ENCODE data around the gene ECE2.

DNA sequence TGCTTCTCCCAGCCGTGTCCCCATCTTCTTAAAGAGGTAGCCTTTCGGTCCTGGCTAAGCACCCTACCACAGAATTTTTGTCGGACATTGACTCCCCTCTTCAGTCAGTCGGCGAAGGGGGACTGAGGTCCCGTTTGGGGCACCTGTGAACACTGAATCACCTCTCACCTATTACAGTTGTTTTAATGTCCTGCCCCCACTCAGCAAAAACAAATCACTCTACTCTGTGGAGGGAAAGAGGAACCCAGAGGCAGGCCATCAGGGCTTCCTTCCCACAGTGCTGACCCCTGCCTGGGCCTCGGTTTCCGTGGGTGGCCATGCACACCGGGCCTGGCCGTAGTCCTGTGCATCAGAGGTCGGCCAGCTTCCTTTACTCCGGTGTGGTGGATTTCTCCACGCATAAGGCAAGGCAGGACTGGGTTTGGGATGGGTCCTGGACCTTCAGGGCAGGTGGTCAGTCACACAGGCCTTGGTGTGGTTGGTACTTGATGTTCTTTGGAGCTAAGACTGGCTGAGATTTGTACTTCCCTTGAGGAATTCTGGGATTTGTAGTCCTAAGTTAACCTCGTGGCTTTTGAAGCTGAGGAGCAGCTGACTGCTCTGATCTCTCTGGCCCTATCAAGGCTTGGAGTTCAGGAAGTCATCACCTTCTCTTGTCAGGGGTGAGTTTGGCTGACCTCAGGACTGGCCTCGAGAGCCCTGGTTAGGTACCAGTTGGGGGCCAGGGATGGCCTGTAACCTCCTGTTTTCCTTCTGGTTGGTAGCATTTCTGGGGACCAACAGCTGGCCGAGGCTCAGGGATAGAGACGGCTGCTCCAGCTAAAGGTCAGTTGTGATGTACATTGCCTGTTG lies 61.0 kb downstream of the ECE2 start:
- TF ChIP-seq, protein P1, sequence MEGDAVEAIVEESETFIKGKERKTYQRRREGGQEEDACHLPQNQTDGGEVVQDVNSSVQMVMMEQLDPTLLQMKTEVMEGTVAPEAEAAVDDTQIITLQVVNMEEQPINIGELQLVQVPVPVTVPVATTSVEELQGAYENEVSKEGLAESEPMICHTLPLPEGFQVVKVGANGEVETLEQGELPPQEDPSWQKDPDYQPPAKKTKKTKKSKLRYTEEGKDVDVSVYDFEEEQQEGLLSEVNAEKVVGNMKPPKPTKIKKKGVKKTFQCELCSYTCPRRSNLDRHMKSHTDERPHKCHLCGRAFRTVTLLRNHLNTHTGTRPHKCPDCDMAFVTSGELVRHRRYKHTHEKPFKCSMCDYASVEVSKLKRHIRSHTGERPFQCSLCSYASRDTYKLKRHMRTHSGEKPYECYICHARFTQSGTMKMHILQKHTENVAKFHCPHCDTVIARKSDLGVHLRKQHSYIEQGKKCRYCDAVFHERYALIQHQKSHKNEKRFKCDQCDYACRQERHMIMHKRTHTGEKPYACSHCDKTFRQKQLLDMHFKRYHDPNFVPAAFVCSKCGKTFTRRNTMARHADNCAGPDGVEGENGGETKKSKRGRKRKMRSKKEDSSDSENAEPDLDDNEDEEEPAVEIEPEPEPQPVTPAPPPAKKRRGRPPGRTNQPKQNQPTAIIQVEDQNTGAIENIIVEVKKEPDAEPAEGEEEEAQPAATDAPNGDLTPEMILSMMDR (conservative IDR thresholded peaks at IDR 0.05): no peak
- no peak for TF ChIP-seq ZFX (IDR thresholded peaks at IDR 0.05)
